ENCODE results near the gene LGALS3BP.

Gene LGALS3BP

DNA sequence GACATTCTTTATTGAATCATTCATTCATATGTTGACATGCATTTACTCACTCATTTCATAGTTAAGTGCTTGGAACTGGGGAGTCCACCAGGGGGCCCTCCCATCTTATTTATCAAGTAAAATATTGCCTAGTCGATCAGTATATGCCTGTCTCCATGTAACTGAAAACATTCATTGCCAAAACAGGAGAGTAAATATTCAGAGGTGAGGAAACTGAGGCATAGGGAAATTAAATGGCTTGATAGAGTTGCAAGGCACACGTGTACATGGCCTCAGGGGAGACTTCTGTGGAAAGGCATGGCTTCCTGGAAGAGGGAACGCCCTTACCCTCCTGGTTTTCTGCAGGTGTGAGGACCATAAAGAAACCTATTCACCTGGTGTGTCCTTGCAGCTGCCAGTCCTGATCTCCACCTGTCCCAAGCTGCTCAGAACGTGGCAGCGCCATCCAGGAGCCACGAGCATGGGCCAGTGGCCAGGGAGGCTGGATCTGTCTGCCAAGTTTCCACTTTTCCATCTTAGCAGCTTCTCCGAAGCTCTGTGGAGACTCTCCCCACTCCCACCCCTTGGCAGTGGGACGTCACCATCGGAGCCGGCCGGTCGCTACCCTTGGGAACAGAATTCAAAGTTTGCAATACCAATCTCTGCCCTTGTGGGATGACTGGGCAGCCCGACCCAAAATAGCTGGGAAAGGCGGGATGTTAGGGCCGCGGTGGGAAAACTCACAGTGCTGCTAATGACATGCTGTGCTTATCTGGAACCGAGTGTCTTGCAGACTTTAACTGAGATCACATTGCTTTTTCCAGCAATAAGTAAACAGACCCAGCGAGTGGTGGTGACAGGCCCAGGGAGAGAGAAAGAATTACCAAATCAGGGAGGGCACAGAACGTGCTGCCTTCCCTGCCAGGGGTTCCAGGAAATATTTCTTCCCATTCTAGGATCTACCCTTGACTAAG is 40.2 kb upstream of the LGALS3BP start:
- no peak overlapping the region for H3K4me3 ChIP-seq (ENCODE audit: low read depth, low read length)
- no peak for DNase-seq (ENCODE audit: low read depth)
- peak; percentile 52 for TF ChIP-seq CTCF (IDR thresholded peaks at IDR 0.05; ENCODE audit: control insufficient read depth, extremely low read depth, insufficient read depth)

- no peak for DNase-seq (ENCODE audit: low read depth)
- H3K4me3 ChIP-seq (ENCODE audit: low read depth, low read length) = no peak overlapping the region
- TF ChIP-seq CTCF (IDR thresholded peaks at IDR 0.05; ENCODE audit: control insufficient read depth, extremely low read depth, insufficient read depth) = no peak
These were observed 39.5 kb upstream of the LGALS3BP start for GRCh38 chr17:79019261-79019631.

- H3K4me3 ChIP-seq (ENCODE audit: low read depth, low read length) = no peak overlapping the region
- no peak for TF ChIP-seq CTCF (IDR thresholded peaks at IDR 0.05; ENCODE audit: control insufficient read depth, extremely low read depth, insufficient read depth)
- no peak for DNase-seq (ENCODE audit: low read depth)
These were observed 38.6 kb upstream of the LGALS3BP start for GRCh38 chr17:79018370-79018695.

GRCh38 chr17:79017546-79018369 is 38.0 kb upstream of the LGALS3BP start:
- no peak overlapping the region for H3K4me3 ChIP-seq (ENCODE audit: low read depth, low read length)
- no peak for DNase-seq (ENCODE audit: low read depth)
- no peak for TF ChIP-seq CTCF (IDR thresholded peaks at IDR 0.05; ENCODE audit: control insufficient read depth, extremely low read depth, insufficient read depth)

DNA sequence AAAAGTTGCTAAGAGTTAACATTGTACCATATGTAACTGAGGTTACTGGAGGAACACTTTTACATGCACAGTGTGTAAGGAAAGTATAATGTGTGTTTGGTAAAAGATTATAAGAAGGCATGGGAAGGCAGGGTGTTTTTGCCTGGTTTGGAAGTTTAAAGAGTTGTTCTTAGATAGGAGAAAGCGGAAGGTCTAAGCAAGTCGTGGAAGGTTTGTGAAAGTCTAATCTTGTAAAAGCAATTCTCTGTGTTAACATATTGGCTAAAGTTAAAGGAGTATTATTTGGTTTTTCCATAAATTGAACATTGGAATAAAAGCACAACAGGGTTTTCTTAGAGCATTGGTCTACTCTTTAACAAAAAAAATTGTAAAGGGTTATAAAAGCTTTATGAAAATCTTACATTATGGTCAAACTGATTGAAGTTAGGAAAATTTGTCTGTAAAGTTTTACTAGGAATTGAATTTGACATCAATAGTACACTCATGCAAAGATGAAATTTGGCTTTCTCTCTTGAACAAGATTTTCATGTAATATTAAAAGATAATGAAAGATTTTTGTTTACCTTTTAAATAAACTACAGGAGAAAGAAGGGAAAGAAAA is 34.5 kb upstream of the LGALS3BP start:
- no peak for TF ChIP-seq CTCF (IDR thresholded peaks at IDR 0.05; ENCODE audit: control insufficient read depth, extremely low read depth, insufficient read depth)
- no peak overlapping the region for H3K4me3 ChIP-seq (ENCODE audit: low read depth, low read length)
- DNase-seq (ENCODE audit: low read depth) = no peak

DNA sequence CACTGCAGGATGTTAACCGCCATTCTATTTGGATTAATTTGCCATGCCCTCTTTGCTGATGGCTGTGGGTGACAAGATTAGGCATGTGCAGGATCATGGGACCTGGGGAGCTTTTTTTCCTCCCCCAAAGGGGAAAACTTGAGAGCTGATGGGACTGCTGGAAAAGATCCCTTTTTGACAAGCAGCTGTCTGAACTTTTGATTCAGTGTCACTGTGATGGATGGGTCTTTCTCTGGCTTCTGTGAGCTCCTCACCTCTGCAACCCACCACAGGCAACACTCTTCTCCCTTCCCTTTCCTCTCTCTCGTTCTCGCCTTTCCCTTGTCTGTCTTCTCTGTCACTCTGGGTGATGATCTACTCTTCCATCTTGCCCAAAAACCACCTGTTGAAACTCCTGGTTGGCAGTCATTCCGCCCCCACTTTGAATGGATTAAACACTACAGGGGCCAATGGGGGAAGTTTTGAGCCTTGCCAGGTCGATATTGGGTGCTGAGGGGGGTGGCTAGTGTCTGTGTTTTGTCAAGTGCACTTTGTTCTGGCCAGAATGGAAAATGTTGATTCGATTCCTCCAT is 32.9 kb upstream of the LGALS3BP start:
- H3K4me3 ChIP-seq (ENCODE audit: low read depth, low read length) = no peak overlapping the region
- TF ChIP-seq CTCF (IDR thresholded peaks at IDR 0.05; ENCODE audit: control insufficient read depth, extremely low read depth, insufficient read depth) = no peak
- no peak for DNase-seq (ENCODE audit: low read depth)

Data from LNCaP clone FGC (cell line).